ENCODE measurements around the gene SLC17A4.

GRCh38 chr6:25755483-25755882, 941 bp downstream of the SLC17A4 start:
- TF ChIP-seq CTCF (IDR thresholded peaks at IDR 0.05) (no peak), POLR2A (IDR thresholded peaks at IDR 0.05; ENCODE audit: low read depth) (no peak), EP300 (IDR thresholded peaks at IDR 0.05) (no peak), POLR2AphosphoS5 (IDR thresholded peaks at IDR 0.05) (no peak)

All from esophagus muscularis mucosa (tissue), 4 donors.